ENCODE results near the gene NOL11.

GRCh38 chr17:67682196-67682595 lies 35.5 kb upstream of the NOL11 start:
- TF ChIP-seq CTCF (IDR thresholded peaks at IDR 0.05) = no peak
- TF ChIP-seq POLR2AphosphoS5 (IDR thresholded peaks at IDR 0.05) = no peak
